ENCODE results near the gene SGPL1.

SGPL1 gene

GRCh38 chr10:70776455-70777005 is 39.2 kb upstream of the SGPL1 start:
- Mint-ChIP-seq H3K9me3 (no peaks in the 10 kb centered on the region), H3K4me1 (peaks cover 12% of the 10 kb centered on the region), H3K27ac (no peak overlapping the region), H3K4me3 (no peak overlapping the region), H3K27me3 (ENCODE audit: low read depth) (peaks cover 4% of the 10 kb centered on the region), H3K36me3 (ENCODE audit: low read depth) (no peaks in the 10 kb centered on the region)
- TF ChIP-seq CTCF (IDR thresholded peaks at IDR 0.05; ENCODE audit: unreplicated experiment in 3 of 3) = no peak

- no peaks in the 10 kb centered on the region for H3K36me3 Mint-ChIP-seq (ENCODE audit: low read depth)
- peak overlapping the region in 2 of 3 experiments; percentile 3 to 77 for H3K27ac Mint-ChIP-seq
- H3K27me3 Mint-ChIP-seq (ENCODE audit: low read depth) = peaks cover 4% of the 10 kb centered on the region
- no peaks in the 10 kb centered on the region for H3K9me3 Mint-ChIP-seq
- TF ChIP-seq CTCF (IDR thresholded peaks at IDR 0.05; ENCODE audit: unreplicated experiment in 3 of 3) = no peak
- peaks cover 15% of the 10 kb centered on the region for H3K4me1 Mint-ChIP-seq
- H3K4me3 Mint-ChIP-seq = no peak overlapping the region
These were observed 38.5 kb upstream of the SGPL1 start for GRCh38 chr10:70777063-70777875.

- H3K27me3 Mint-ChIP-seq (ENCODE audit: low read depth) = peaks cover 6% of the 10 kb centered on the region
- H3K36me3 Mint-ChIP-seq (ENCODE audit: low read depth) = no peaks in the 10 kb centered on the region
- H3K9me3 Mint-ChIP-seq = no peaks in the 10 kb centered on the region
- H3K4me1 Mint-ChIP-seq = peaks cover 27% of the 10 kb centered on the region
- peak overlapping the region in 1 of 3 experiments; percentile 77 for H3K27ac Mint-ChIP-seq
- no peak overlapping the region for H3K4me3 Mint-ChIP-seq
- no peak for TF ChIP-seq CTCF (IDR thresholded peaks at IDR 0.05; ENCODE audit: unreplicated experiment in 3 of 3)
These were observed 37.4 kb upstream of the SGPL1 start for GRCh38 chr10:70778267-70778924.

GRCh38 chr10:70779088-70779487 is 36.7 kb upstream of the SGPL1 start:
- no peak for TF ChIP-seq CTCF (IDR thresholded peaks at IDR 0.05; ENCODE audit: unreplicated experiment in 3 of 3)
- Mint-ChIP-seq H3K27ac (no peak overlapping the region), H3K27me3 (ENCODE audit: low read depth) (peaks cover 6% of the 10 kb centered on the region), H3K4me3 (no peak overlapping the region), H3K4me1 (peaks cover 28% of the 10 kb centered on the region), H3K9me3 (no peaks in the 10 kb centered on the region), H3K36me3 (ENCODE audit: low read depth) (no peaks in the 10 kb centered on the region)

GRCh38 chr10:70779511-70780369 is 36.0 kb upstream of the SGPL1 start:
- peak overlapping the region in 1 of 3 experiments; percentile 8 for H3K27ac Mint-ChIP-seq

More at GRCh38 chr10:70779511-70780369, 36.0 kb upstream of the SGPL1 start:
- Mint-ChIP-seq H3K27me3 (ENCODE audit: low read depth) (peaks cover 6% of the 10 kb centered on the region), H3K9me3 (no peaks in the 10 kb centered on the region), H3K4me3 (no peak overlapping the region), H3K4me1 (peaks cover 28% of the 10 kb centered on the region), H3K36me3 (ENCODE audit: low read depth) (no peaks in the 10 kb centered on the region)
- no peak for TF ChIP-seq CTCF (IDR thresholded peaks at IDR 0.05; ENCODE audit: unreplicated experiment in 3 of 3)

Data from nephron (organoid).